ENCODE measurements around the gene EPHA2.

Gene EPHA2

DNA sequence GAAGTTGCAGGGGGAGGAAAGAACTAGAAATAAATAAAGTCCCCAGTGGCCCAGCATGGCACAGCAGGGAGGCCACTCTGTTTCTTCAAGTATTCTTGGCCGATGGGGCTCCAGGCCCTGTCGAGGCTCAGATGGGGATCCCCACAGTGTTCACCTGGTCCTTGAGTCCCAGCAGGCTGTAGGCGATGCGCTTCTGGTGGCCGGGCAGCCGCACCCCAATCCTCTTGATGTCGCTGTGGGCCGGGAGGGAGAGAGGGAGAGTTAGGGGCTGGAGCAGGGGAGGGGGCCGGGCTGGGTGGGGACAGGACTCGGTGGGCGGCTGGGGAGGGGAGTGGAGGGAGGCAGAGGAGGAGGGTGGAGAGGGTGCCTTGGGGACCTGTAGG lies 30.8 kb downstream of the EPHA2 start:
- H3K36me3 ChIP-seq (ENCODE audit: insufficient read depth, low read length): peaks cover 14% of the 10 kb centered on the region; the same call in 1 of the 2 replicates
- H3K27ac ChIP-seq (ENCODE audit: low read depth, low read length): no peak overlapping the region
- no peaks in the 10 kb centered on the region for H3K79me2 ChIP-seq (ENCODE audit: control insufficient read depth, insufficient read depth, low read length, unreplicated experiment)
- no peak overlapping the region for H3K4me3 ChIP-seq (ENCODE audit: low read depth, low read length)
- H2AFZ ChIP-seq (ENCODE audit: low read length, unreplicated experiment): no peak overlapping the region
- no peaks in the 10 kb centered on the region for H3K27me3 ChIP-seq (ENCODE audit: insufficient read depth, low read length)
- H3K4me1 ChIP-seq (ENCODE audit: control insufficient read depth, insufficient read depth, low read length, unreplicated experiment): peaks cover 17% of the 10 kb centered on the region

DNA sequence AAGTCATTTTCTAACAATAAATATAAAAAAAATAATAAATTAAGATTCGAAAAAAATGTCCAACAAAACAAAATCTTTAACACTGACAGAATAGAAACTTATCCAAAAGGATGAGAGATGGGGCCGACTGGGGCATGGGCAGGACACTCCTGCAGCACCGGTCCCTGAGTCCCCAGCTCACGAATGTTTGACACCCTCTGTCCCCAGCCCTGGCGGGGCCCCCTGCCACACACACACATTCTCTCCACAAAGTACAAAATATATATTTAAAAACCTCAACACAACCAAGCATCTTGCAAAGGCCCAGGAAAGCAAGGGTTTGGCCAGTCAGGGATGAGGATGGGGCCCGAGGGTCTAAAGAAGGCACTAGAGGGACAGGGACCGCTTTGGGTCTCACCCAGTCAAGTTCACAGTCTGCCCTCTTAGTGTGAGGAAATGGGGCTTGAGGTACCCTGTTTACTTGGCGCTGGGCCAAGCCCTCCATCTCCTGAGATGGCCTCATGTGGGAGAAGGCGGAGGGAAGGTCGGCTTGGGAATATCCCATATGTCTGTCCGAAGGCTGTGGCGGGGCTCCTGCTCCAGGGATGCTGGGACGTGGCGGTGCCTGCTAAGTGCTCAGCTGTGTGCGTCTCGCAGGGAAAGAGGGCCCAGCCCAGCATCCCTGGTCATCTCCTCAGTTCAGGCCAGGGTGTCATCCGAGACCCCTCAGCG lies 31.3 kb downstream of the EPHA2 start:
- Histone ChIP-seq H3K4me3 (ENCODE audit: low read depth, low read length) (no peak overlapping the region), H3K36me3 (ENCODE audit: insufficient read depth, low read length) (peaks cover 9% of the 10 kb centered on the region; the same call in 1 of the 2 replicates), H3K27ac (ENCODE audit: low read depth, low read length) (no peak overlapping the region), H3K79me2 (ENCODE audit: control insufficient read depth, insufficient read depth, low read length, unreplicated experiment) (no peaks in the 10 kb centered on the region), H2AFZ (ENCODE audit: low read length, unreplicated experiment) (no peak overlapping the region), H3K27me3 (ENCODE audit: insufficient read depth, low read length) (no peaks in the 10 kb centered on the region), H3K4me1 (ENCODE audit: control insufficient read depth, insufficient read depth, low read length, unreplicated experiment) (peaks cover 17% of the 10 kb centered on the region)

DNA sequence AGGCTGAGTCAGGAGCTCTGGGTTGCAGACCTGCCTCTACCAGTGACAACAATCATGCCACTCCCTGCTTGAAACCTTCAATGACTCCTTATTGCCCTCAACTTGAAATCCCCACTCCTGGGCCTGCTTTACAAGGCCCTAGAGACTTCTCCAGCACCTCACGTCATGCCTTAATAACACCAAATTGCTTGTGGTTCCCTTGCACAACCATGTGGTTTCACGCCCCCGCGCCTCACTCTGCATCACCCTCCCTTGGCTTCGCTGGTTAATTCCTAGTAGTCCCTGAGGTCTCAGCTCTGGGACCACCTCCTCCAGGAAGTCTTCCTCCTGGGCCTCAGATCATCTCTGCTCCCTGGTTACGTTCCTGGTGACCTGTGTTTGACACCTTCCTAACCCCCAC lies 33.0 kb downstream of the EPHA2 start:
- Histone ChIP-seq H3K27me3 (ENCODE audit: insufficient read depth, low read length) (no peaks in the 10 kb centered on the region), H2AFZ (ENCODE audit: low read length, unreplicated experiment) (no peak overlapping the region), H3K4me1 (ENCODE audit: control insufficient read depth, insufficient read depth, low read length, unreplicated experiment) (peaks cover 17% of the 10 kb centered on the region), H3K79me2 (ENCODE audit: control insufficient read depth, insufficient read depth, low read length, unreplicated experiment) (no peaks in the 10 kb centered on the region), H3K36me3 (ENCODE audit: insufficient read depth, low read length) (peaks cover 9% of the 10 kb centered on the region; the same call in 1 of the 2 replicates), H3K27ac (ENCODE audit: low read depth, low read length) (peak overlapping the region; percentile 35; the same call in 1 of the 2 replicates), H3K4me3 (ENCODE audit: low read depth, low read length) (no peak overlapping the region)

DNA sequence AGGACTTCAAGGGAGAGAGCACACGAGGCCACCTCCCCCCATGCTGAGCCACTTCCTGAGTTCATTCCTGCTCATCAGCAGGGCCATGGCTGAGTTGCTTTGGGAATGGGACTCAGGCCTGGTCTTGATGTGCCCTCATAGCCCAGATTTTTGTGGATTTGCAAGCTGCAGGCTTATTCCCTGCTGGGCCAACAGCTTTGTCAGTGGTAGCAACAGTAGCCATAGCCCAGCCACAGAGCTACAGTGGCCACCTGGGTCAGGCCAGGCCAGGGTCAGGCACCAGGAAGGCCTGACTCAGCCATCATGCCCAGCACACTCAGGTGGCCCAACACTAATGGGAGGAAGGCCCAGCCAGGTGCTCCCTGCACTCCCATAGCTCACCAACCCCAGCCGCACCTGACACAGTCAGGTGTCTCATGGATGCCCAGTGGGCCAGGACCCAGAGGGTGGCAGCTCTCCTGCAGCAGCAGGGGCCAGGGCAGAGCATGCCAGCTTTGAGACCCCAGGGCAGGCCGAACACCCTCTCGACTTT lies 33.5 kb downstream of the EPHA2 start:
- H3K4me1 ChIP-seq (ENCODE audit: control insufficient read depth, insufficient read depth, low read length, unreplicated experiment): peaks cover 17% of the 10 kb centered on the region
- H3K27me3 ChIP-seq (ENCODE audit: insufficient read depth, low read length): no peaks in the 10 kb centered on the region
- H2AFZ ChIP-seq (ENCODE audit: low read length, unreplicated experiment): no peak overlapping the region
- H3K36me3 ChIP-seq (ENCODE audit: insufficient read depth, low read length): peaks cover 7% of the 10 kb centered on the region; the same call in 1 of the 2 replicates
- H3K79me2 ChIP-seq (ENCODE audit: control insufficient read depth, insufficient read depth, low read length, unreplicated experiment): no peaks in the 10 kb centered on the region
- H3K27ac ChIP-seq (ENCODE audit: low read depth, low read length): peak overlapping the region; percentile 35; the same call in 1 of the 2 replicates
- H3K4me3 ChIP-seq (ENCODE audit: low read depth, low read length): no peak overlapping the region

DNA sequence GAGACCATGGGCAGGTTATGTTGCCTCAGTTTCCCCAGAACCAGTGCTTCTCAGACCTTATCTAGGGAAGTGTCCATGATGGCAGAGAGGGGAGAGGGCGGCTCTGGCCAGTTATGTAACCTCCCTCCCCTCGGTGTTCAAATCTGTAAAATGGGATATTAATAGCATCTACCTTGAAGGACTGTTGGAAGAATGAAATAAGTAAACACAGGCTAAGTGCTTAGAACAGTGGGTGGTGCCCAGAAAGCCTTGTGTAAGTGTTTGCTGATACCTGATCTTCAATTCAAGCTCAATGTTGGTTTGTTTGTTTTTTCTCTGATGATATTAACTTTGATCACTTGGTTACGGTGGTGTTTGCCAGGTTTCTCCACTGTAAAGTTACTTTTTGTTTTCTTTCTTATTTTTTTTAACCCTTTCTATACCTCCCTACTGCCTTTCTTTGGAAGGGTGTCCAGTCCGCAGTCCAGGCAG lies 34.9 kb downstream of the EPHA2 start:
- peaks cover 3% of the 10 kb centered on the region; the same call in 1 of the 2 replicates for H3K36me3 ChIP-seq (ENCODE audit: insufficient read depth, low read length)
- H3K4me3 ChIP-seq (ENCODE audit: low read depth, low read length): no peak overlapping the region
- H3K79me2 ChIP-seq (ENCODE audit: control insufficient read depth, insufficient read depth, low read length, unreplicated experiment): no peaks in the 10 kb centered on the region
- no peak overlapping the region for H2AFZ ChIP-seq (ENCODE audit: low read length, unreplicated experiment)
- H3K27ac ChIP-seq (ENCODE audit: low read depth, low read length): no peak overlapping the region
- no peaks in the 10 kb centered on the region for H3K27me3 ChIP-seq (ENCODE audit: insufficient read depth, low read length)
- peaks cover 17% of the 10 kb centered on the region for H3K4me1 ChIP-seq (ENCODE audit: control insufficient read depth, insufficient read depth, low read length, unreplicated experiment)

DNA sequence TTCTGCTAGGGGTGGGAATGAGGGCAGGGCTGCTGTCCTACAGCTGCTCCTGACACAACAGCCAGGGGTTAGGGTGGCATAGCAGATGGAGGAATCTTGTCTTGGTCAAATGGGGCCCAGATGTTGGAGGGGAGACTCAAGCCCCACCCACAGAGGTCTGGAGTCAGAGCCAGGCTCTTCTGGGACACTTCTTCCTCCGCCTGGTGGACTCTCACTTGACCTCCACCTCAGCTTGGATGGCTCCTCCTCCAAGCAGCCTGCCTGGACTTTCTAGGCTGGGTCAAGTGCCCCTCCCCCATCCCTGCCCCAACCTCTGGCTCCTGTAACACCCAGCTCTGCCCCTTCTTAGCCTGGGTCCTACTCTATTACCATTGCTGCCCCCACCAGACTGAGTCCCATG lies 35.5 kb downstream of the EPHA2 start:
- Histone ChIP-seq H3K27ac (ENCODE audit: low read depth, low read length) (no peak overlapping the region), H3K36me3 (ENCODE audit: insufficient read depth, low read length) (peaks cover 3% of the 10 kb centered on the region; the same call in 1 of the 2 replicates), H3K4me1 (ENCODE audit: control insufficient read depth, insufficient read depth, low read length, unreplicated experiment) (peaks cover 17% of the 10 kb centered on the region), H3K27me3 (ENCODE audit: insufficient read depth, low read length) (no peaks in the 10 kb centered on the region), H2AFZ (ENCODE audit: low read length, unreplicated experiment) (no peak overlapping the region), H3K4me3 (ENCODE audit: low read depth, low read length) (no peak overlapping the region), H3K79me2 (ENCODE audit: control insufficient read depth, insufficient read depth, low read length, unreplicated experiment) (no peaks in the 10 kb centered on the region)

DNA sequence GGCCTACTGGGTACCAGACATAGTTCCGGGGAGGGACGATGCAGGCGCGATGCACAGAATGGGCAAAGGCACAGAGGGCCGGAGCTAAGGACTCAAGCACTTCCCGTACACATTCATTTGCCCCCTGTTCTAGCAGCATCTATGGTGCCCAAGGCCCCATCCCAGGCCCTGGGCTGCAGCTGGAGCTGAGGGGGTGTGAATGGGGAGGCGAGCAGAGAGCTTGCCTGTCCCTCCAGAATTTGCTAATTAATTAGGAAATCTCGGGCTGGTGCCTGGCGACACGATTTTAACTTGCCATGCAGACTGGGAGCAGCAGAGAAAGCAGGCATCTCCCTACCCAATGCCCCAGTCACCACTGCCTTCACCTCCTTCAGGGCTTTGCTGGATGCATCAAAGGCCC lies 35.9 kb downstream of the EPHA2 start:
- H3K36me3 ChIP-seq (ENCODE audit: insufficient read depth, low read length): peaks cover 3% of the 10 kb centered on the region; the same call in 1 of the 2 replicates
- no peaks in the 10 kb centered on the region for H3K79me2 ChIP-seq (ENCODE audit: control insufficient read depth, insufficient read depth, low read length, unreplicated experiment)
- H3K27ac ChIP-seq (ENCODE audit: low read depth, low read length): no peak overlapping the region
- H2AFZ ChIP-seq (ENCODE audit: low read length, unreplicated experiment): no peak overlapping the region
- H3K4me1 ChIP-seq (ENCODE audit: control insufficient read depth, insufficient read depth, low read length, unreplicated experiment): peaks cover 17% of the 10 kb centered on the region
- H3K4me3 ChIP-seq (ENCODE audit: low read depth, low read length): no peak overlapping the region
- no peaks in the 10 kb centered on the region for H3K27me3 ChIP-seq (ENCODE audit: insufficient read depth, low read length)

DNA sequence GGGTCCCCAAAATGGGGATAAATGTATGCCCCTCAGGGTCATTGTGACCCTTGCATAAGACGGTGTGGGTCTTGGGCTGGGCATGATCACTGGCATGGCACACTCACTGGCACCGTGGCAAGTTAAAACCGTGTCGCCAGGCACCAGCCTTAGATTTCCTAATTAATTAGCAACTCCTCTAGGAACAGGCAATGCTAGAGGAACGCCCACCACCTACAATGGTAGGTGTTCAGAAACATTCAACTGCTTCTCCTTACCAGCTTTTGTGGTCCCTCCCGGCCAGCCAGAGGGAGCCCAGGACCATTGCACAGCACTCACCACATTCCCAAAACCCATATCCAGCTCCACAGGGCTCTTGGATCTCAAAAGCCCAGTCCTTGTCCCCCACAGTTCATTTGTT lies 36.4 kb downstream of the EPHA2 start:
- Histone ChIP-seq H3K4me3 (ENCODE audit: low read depth, low read length) (no peak overlapping the region), H3K4me1 (ENCODE audit: control insufficient read depth, insufficient read depth, low read length, unreplicated experiment) (peaks cover 17% of the 10 kb centered on the region), H3K36me3 (ENCODE audit: insufficient read depth, low read length) (peaks cover 3% of the 10 kb centered on the region; the same call in 1 of the 2 replicates), H3K27me3 (ENCODE audit: insufficient read depth, low read length) (no peaks in the 10 kb centered on the region), H3K27ac (ENCODE audit: low read depth, low read length) (no peak overlapping the region), H2AFZ (ENCODE audit: low read length, unreplicated experiment) (no peak overlapping the region), H3K79me2 (ENCODE audit: control insufficient read depth, insufficient read depth, low read length, unreplicated experiment) (no peaks in the 10 kb centered on the region)

DNA sequence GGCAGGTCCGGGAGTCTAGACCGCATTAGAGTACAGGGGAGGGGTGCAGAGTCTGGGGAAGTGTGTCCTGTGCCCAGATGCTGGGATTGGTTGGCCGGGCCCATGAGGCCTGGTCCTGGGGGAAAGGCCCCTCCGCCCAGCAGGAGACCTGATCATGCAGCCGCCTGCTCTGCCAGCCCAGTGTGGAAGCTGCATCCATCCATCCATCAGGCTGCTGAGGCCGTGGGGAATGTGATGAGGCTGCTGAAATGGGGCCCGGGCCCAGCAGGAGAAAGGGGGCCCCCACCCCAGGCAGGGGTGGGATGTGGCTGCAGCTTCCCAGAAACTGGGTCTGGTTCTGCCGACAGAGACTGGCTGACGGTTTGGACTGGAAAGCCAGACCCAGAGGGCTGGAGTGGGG lies 37.2 kb downstream of the EPHA2 start:
- peaks cover 1% of the 10 kb centered on the region; the same call in 1 of the 2 replicates for H3K36me3 ChIP-seq (ENCODE audit: insufficient read depth, low read length)
- peaks cover 17% of the 10 kb centered on the region for H3K4me1 ChIP-seq (ENCODE audit: control insufficient read depth, insufficient read depth, low read length, unreplicated experiment)
- H3K27ac ChIP-seq (ENCODE audit: low read depth, low read length): no peak overlapping the region
- no peak overlapping the region for H2AFZ ChIP-seq (ENCODE audit: low read length, unreplicated experiment)
- no peaks in the 10 kb centered on the region for H3K79me2 ChIP-seq (ENCODE audit: control insufficient read depth, insufficient read depth, low read length, unreplicated experiment)
- H3K4me3 ChIP-seq (ENCODE audit: low read depth, low read length): no peak overlapping the region
- no peaks in the 10 kb centered on the region for H3K27me3 ChIP-seq (ENCODE audit: insufficient read depth, low read length)

DNA sequence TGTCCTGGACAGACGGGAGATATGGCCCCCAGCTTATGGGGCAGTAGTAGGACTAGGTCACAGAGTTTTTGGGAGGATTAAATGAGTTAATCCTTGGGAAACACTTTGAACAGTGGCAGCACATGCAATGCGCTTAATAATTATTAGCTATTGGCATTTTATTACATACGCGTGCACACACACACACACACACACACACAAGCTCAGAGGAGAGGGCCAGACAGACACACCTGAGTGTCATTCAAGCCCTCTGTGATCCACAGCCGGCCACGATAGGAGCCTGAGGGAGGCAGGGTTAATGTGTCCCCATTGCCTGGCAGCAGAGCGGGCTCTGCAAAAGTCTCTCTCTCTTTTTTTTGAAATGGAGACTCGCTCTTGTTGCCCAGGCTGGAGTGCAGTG lies 37.9 kb downstream of the EPHA2 start:
- Histone ChIP-seq H3K79me2 (ENCODE audit: control insufficient read depth, insufficient read depth, low read length, unreplicated experiment) (no peaks in the 10 kb centered on the region), H3K27ac (ENCODE audit: low read depth, low read length) (no peak overlapping the region), H3K27me3 (ENCODE audit: insufficient read depth, low read length) (no peaks in the 10 kb centered on the region), H3K4me1 (ENCODE audit: control insufficient read depth, insufficient read depth, low read length, unreplicated experiment) (peaks cover 13% of the 10 kb centered on the region), H2AFZ (ENCODE audit: low read length, unreplicated experiment) (no peak overlapping the region), H3K36me3 (ENCODE audit: insufficient read depth, low read length) (no peaks in the 10 kb centered on the region), H3K4me3 (ENCODE audit: low read depth, low read length) (no peak overlapping the region)

DNA sequence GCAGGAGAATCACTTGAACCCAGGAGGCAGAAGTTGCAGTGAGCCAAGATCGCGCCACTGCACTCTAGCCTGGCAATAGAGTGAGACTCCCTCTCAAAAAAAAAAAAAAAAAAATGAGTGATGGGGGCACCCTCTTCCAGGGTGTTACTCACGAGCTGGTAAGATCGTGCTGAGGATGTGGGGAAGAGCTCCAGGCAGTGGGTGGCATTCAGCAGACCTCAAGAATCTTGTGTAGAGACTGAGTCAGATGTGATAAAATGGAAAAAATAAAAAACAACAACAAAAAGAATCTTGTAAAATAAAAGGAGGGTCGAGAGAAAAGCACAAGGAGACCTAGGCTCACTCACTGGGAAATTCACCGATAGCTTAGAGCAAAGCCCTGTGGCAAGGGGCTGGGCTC lies 38.5 kb downstream of the EPHA2 start:
- no peak overlapping the region for H3K27ac ChIP-seq (ENCODE audit: low read depth, low read length)
- H3K36me3 ChIP-seq (ENCODE audit: insufficient read depth, low read length): no peaks in the 10 kb centered on the region

More for the DNA sequence above, 38.5 kb downstream of the EPHA2 start:
- Histone ChIP-seq H3K4me1 (ENCODE audit: control insufficient read depth, insufficient read depth, low read length, unreplicated experiment) (peaks cover 8% of the 10 kb centered on the region), H2AFZ (ENCODE audit: low read length, unreplicated experiment) (no peak overlapping the region), H3K27me3 (ENCODE audit: insufficient read depth, low read length) (no peaks in the 10 kb centered on the region), H3K79me2 (ENCODE audit: control insufficient read depth, insufficient read depth, low read length, unreplicated experiment) (no peaks in the 10 kb centered on the region), H3K4me3 (ENCODE audit: low read depth, low read length) (no peak overlapping the region)

Measured in ACC112 (cell line).